HT1080 (cell line): ENCODE measurements around the gene MGAT5B. TPM values are rescaled to one million over a fixed set of nuclear protein-coding genes. Genes with fewer than 3 reads are reported as not detected.

Source experiments
- DNase-seq: peaks from one replicate; pipeline ENCODE4 v3.0.0-alpha.2; 2015; ENCODE audit warnings: low read depth
- total RNA-seq: library from RNA; depleted of rRNA; stranded (reverse); fragments of >200 nt; shearing (Covaris generic); gene quantifications from 2 replicates; pipeline ENCODE4 v1.2.3, GENCODE V29; 2014

MGAT5B gene
- total RNA-seq, 1 experiment from 2014 or later = 20.0 TPM

- no peak for DNase-seq
These were observed 56.4 kb downstream of the MGAT5B start for GRCh38 chr17:76924345-76925342.

GRCh38 chr17:76925441-76925891, 57.3 kb downstream of the MGAT5B start:
- no peak for DNase-seq

GRCh38 chr17:76926237-76926866, 58.1 kb downstream of the MGAT5B start:
- no peak for DNase-seq

- DNase-seq = no peak
These were observed 59.4 kb downstream of the MGAT5B start for GRCh38 chr17:76927577-76927976.

- no peak for DNase-seq
These were observed 59.8 kb downstream of the MGAT5B start for GRCh38 chr17:76927982-76928381.

- DNase-seq = no peak
These were observed 60.9 kb downstream of the MGAT5B start for GRCh38 chr17:76929148-76929547.

- no peak for DNase-seq
These were observed 61.4 kb downstream of the MGAT5B start for GRCh38 chr17:76929601-76930000.

GRCh38 chr17:76930107-76930506, 61.9 kb downstream of the MGAT5B start:
- DNase-seq = no peak

GRCh38 chr17:76932402-76933333, 64.5 kb downstream of the MGAT5B start:
- no peak for DNase-seq

GRCh38 chr17:76934561-76935320, 66.5 kb downstream of the MGAT5B start:
- no peak for DNase-seq

- DNase-seq = peak; percentile 68
These were observed 67.1 kb downstream of the MGAT5B start for GRCh38 chr17:76935331-76935730.

GRCh38 chr17:76937238-76937637, 69.0 kb downstream of the MGAT5B start:
- no peak for DNase-seq

- no peak for DNase-seq
These were observed 69.8 kb downstream of the MGAT5B start for GRCh38 chr17:76938009-76938408.

- no peak for DNase-seq
These were observed 72.1 kb downstream of the MGAT5B start for GRCh38 chr17:76940295-76940694.

- DNase-seq = no peak
These were observed 72.6 kb downstream of the MGAT5B start for GRCh38 chr17:76940738-76941350.

- DNase-seq = no peak
These were observed 75.0 kb downstream of the MGAT5B start for GRCh38 chr17:76943202-76943601.

GRCh38 chr17:76943781-76944213, 75.6 kb downstream of the MGAT5B start:
- no peak for DNase-seq

GRCh38 chr17:76944477-76944876, 76.3 kb downstream of the MGAT5B start:
- DNase-seq = no peak

- DNase-seq = no peak
These were observed 78.0 kb downstream of the MGAT5B start for GRCh38 chr17:76946111-76946771.

- no peak for DNase-seq
These were observed 78.5 kb downstream of the MGAT5B start for GRCh38 chr17:76946772-76947135.
